DMS 273 (cell line): ENCODE data around the gene COX17.
A peak's percentile ranks its signal among the peaks of the same experiment; 100 is the strongest.

ENCODE experiments used
- DNase-seq: peaks from one replicate; lab custom pipeline; 2025; ENCODE audit not compliant: unreplicated experiment; lab: John Stamatoyannopoulos, UW

COX17 gene

DNA sequence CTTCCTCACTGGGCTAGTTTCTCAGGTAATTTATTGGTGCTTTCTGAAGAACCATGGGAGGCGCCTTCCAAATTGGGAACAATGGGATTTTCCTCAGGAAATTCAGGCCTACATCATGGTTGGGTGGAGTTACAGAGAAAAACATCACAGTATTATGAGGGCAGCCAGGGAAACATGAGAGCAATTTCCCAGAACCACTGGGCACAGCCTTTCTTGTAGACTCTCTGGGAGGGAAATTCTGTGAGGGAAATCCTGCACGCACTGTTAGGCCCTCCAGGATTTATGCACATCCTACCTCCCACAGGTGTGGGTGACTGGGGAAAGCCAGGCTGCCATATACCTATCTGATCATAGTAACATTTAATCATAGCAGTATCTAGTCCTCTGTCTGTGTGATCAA lies 30.0 kb downstream of the COX17 start:
- no peak for DNase-seq

DNA sequence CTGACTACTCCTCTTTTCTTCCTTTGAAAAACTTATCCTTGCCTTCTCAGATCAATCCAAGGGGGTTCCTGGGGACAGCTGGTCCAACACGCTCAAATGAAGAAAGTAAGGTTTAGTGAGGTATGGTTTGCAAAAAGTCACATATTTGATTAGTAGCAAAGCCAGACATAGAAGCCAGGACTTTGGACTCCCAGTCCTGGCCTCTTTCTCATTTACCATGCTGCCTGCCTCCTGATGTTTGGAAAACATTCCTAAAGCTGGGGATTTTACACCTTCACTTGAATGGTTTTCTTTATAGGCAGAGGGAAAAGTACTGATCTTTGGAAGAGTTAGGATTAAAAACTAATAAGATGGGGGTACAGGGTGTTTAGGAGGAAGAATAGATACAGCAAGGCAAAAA lies 31.4 kb downstream of the COX17 start:
- DNase-seq, result no peak

DNA sequence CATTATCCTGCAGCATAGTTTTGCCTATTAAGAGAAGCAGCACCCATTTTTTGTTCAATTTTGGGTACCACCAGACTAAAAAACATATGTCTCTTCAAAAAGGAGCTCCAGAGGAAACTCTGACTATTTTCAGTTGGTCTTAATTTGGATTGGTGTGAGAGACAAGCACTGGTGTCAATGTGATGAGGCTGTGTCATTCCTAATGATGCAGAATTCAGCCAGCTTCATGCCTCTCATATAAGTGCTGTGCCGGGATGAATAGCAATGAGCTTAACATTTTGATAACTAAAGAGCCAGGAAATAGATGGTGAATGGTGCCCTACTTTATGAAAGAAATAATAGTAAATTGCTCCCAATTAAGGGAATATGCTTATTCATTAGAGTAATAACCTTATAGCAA lies 32.7 kb downstream of the COX17 start:
- DNase-seq, result no peak

DNA sequence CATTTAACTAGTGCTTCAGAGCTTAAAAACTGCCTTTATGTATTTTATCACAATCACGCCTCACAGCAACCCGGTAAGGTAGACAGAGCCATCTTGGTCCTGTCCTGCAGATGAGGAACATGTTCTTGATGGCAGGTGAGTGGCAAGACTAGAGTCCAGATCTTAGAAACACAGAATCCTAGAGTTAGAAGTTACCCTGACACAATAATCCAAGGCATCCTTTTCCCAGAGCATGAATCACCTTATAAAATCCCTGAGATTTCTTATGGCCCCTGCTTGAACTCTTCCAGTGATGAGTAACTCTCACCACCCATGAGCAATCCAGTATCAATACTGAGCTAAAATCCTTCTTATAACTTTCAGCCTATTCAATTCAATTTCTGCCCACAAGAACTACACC lies 33.7 kb downstream of the COX17 start:
- DNase-seq, result no peak

DNA sequence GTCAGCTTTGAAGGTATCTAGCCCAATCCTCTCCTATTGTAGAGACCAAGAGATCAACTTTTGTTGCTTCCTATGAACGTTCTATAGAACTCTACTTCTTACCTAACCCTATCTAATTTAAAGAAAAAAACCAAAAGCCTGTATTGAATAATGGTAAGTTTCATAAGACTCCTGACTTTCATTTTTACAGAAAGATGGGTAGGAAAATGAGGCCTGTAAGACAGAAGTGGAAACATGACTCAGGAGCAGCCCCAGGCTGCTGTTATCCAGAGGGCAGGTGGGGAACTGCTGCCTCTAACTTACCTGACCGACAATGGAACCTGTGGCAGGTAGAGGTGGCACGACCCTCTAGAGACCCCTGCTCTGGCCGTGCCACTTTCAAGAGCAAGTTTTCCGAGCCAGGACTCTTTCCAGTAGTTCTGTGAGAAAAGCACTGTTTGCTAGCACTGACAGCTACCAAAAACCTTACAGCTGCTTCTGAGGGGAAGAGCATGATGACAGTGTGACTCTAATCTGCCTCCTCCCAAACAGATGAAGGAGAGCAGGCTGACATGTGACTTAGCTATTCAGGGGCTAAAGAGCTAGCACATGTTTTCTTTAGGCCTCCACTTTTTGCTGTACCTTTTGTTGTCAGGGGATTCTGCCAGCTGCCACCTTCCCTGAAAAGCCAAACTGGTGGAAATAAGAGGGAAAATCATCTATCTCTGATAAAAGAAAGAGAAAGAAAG lies 34.3 kb downstream of the COX17 start:
- DNase-seq, result peak; percentile 26

- DNase-seq, result no peak
Measured at GRCh38 chr3:119641416-119641815, 35.8 kb downstream of the COX17 start.

DNA sequence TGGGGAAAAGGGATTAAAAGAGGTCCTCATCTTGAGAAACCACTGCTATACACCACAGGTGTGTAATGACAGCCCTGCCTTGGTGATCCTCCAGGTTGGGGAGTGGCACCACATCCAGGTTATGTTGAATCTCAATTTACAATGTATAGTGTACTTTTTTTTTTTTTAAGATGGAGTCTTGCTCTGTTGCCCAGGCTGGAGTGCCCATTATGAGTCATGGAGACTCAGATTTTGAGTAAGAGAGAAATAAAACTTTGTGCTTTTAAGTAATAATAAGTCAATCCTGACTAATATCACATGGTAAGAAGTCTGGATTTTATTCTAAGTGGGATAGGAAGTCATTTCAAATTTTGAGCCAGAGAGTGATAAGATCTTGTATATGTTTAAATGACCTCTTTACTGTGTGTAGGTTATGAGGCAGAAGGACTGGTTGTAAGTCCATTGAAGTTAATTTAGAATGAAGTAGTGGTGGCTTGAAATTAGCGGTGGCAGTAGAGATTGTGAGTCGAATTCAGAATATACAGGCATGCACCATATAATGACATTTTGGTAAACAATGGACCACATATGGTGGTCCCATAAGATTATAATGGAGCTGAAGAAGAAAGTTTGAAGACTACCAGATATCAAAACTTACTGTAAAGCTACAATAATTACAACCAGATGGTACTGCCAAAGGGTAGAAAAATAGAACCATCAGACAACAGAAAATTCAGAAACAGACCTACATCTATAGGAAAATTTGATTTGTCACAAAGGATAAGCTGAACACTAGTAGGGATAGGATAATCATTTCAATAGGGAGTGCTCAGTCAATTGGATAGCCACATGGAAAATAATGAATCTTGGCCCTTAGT lies 37.5 kb downstream of the COX17 start:
- no peak for DNase-seq

GRCh38 chr3:119637679-119638477 lies 39.3 kb downstream of the COX17 start:
- DNase-seq, result no peak

GRCh38 chr3:119636891-119637611 lies 40.2 kb downstream of the COX17 start:
- DNase-seq, result no peak

GRCh38 chr3:119636249-119636648 lies 41.0 kb downstream of the COX17 start:
- no peak for DNase-seq

DNA sequence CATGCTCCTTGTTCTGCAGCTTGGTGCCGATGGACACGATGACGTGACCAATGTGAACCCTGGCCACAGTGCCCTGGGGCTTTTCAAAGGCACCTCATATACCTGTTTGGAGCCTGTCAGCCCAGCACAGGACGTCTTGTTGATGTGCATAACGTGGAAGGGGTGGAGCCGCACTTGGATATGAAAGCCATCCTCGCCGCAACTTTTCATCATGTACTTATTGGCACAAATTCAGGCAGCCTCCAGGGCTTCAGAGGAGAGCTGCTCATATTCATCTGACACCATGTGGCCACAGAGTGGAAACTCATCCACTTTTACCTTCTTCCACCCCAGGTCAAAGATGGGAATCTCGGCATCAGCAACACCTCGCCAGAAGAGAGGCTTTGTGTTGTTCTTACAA lies 41.5 kb downstream of the COX17 start:
- DNase-seq, result peak; percentile 32

GRCh38 chr3:119632829-119633228 lies 44.4 kb downstream of the COX17 start:
- DNase-seq, result no peak

- DNase-seq, result no peak
Measured at GRCh38 chr3:119632216-119632615, 45.0 kb downstream of the COX17 start.

- no peak for DNase-seq
Measured at GRCh38 chr3:119631516-119631915, 45.7 kb downstream of the COX17 start.

- DNase-seq, result no peak
Measured at GRCh38 chr3:119630880-119631329, 46.3 kb downstream of the COX17 start.

- DNase-seq, result peak; percentile 22
Measured at GRCh38 chr3:119630128-119630879, 46.9 kb downstream of the COX17 start.

DNA sequence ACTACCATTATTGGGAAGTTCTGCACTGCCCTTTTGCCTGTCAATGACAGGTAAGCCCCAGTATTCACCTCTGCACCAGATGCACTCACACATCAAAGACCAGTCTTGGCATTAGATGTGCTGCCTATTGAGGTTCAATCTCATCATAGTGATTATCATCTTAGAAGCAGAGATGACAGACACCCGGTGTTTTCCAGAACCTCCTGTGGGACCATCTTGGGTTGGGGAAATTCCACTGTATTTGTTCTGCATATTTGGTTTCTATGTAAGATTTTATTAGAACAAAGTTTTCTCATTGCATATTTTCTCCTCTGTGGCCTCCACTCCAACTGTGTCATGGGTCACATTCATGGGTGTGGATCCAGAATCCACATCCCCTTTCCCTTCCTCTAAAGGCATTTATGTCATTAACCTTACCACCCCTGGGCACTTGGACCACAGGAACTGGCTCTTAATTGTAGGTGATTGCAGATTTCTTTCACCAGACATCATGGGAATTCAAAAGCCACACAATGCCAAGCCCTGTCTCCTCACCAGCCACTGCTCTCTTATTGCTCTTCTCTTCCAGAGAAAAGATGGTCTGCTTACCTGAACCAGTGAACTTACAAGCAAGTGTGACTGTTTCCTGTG lies 48.3 kb downstream of the COX17 start:
- DNase-seq, result no peak

GRCh38 chr3:119628390-119628789 lies 48.8 kb downstream of the COX17 start:
- DNase-seq, result no peak

DNA sequence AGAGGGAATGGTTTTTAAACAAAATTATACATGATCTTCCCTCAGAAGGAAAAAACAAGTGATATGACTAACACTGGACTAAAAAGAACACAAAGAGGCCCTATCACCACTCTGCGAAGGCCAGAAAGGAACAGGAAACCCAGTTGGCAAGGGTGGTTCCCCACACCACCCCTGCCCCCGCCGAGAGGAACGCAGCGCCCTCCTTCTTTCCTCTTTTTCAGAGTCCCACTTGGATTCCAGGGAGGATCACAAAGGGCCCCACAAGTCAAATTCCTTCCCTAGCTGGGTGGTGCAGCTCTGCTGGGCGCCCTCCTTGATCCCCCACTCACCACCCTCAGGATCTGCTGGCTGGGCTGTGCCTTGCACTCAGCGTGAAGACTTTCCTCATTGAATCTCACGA lies 49.7 kb downstream of the COX17 start:
- no peak for DNase-seq

DNA sequence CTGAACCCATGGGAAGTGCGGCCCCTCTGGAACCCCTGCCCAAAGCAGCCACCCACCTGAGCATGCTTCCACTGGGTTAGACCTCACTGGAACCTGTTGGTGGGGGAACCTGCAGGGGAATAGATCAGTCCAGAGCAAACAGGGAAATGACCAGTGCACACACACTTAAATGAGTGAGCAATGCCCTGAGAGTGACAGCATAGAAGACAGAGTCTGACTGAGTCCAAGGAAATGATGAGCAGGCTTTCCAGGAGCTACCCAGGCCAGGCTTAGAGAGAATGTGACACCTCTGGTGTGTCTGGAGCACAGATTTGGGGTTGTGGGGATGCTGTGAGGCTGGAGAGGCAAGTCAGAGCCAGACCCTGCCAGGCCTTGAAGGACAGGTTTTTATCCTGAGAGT lies 51.0 kb downstream of the COX17 start:
- no peak for DNase-seq
